ENCODE results near the gene EMX2.

Gene EMX2

GRCh38 chr10:117596706-117597105 lies 54.2 kb downstream of the EMX2 start:
- TF ChIP-seq CTCF (conservative IDR thresholded peaks at IDR 0.05; ENCODE audit: control insufficient read depth, insufficient read depth, low read depth, low read length), result no peak
- DNase-seq (ENCODE audit: low read depth), result no peak
- H3K4me3 ChIP-seq (ENCODE audit: control insufficient read depth, low read depth, low read length), result no peak overlapping the region

- no peak for TF ChIP-seq CTCF (conservative IDR thresholded peaks at IDR 0.05; ENCODE audit: control insufficient read depth, insufficient read depth, low read depth, low read length)
- no peak overlapping the region for H3K4me3 ChIP-seq (ENCODE audit: control insufficient read depth, low read depth, low read length)
- DNase-seq (ENCODE audit: low read depth), result no peak
These were observed 54.7 kb downstream of the EMX2 start for GRCh38 chr10:117597216-117597615.

All from fibroblast of mammary gland (primary cell).